Stimulated activated CD8-positive, alpha-beta memory T cell treated with anti-CD3 and anti-CD28 coated beads, Interleukin-12 subunit alpha, Interleukin-12 subunit beta, amount 100 ng/mL, for 1 hour (primary cell): ENCODE measurements around the gene COQ10A.

ENCODE experiments used
- DNase-seq: peaks from one replicate; pipeline ENCODE4 v3.0.0-alpha.2; 2020; ENCODE audit warnings: low read depth

COQ10A gene

DNA sequence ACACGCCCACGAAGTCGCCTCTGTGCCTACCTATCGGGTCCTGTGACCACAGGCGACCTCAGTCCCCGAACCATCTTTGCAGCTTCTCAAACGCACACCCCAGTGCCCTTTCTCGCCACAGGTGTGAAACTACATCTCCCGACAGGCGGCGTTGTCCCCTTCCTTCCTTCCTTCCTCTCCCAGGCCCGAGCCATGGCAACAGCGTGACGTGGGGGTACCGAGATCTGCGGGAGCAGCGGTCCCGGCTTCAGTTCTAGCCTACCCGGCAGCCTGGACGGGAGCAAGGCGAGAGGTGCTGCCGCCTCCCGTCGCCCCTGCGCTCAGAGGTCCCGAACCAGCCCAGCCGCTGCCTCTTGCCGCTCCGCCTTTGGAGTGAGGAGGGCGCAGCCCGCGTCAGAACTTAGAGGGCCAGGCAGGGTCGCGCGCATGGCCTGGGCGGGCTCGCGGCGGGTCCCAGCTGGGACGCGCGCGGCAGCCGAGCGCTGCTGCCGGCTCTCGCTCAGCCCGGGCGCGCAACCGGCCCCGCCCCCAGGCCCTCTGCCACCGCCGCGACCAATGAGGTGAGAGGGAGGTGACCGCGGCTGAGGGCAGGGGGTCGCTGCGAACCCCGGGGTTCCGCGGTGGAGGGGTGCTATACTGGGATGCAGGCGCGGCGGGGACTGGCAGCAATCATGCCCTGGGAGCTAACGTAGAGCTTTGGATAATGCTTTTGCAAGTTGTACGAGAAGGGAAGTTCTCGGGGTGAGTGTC is at the start of gene COQ10A:
Gene COQ10A, plus strand, starts transcription at position 250 of the 750 bp plus-strand sequence. Its CDS starts 177 bp downstream, at position 427.
- DNase-seq = peak; percentile 86

DNA sequence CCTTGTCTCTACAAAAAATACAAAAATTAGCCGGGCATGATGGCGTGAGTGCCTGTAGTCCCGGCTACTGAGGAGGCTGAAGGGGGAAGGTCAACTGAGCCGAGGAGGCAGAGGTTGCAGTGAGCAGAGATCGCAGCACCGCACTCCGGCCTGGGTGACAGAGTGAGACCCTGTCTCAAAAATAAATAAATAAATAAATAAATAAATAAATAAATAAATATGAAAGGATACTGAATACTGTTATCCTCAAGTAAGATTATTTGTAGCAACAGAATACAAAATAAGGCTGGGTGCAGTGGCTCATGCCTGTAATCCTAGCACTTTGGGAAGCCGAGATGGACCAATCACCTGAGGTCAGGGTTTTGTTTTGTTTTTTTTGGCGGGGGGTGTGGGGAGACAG is 46.9 kb upstream of the COQ10A start:
- no peak for DNase-seq

DNA sequence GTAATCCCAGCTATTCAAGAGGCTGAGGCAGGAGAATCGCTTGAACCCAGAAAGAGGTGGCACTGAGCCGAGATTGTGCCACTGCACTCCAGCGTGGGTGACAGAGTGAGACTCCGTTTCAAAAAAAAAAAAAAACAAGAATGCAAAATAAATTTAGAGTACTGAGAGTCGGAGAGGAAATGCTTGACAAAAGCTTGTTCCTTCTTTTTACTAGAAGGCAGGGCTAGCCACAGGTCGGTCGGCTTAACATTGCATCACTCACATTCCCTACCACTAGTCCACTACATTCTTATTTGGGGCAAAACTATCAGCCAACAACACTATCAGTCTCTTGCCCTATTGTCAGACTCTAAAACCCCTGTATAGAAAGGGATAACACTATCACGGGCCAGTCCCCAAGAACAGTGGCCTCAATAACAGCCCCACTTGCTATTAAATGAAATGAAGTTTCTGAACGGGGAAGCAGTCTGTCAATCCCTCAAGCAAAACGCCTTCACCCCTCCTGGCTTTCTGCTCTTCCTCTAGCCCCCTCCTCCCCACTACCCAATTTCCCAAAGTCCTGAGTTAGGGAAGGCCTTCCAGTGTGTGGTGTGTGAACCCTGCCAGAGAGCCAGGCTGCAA is 46.0 kb upstream of the COQ10A start:
- DNase-seq = no peak

DNA sequence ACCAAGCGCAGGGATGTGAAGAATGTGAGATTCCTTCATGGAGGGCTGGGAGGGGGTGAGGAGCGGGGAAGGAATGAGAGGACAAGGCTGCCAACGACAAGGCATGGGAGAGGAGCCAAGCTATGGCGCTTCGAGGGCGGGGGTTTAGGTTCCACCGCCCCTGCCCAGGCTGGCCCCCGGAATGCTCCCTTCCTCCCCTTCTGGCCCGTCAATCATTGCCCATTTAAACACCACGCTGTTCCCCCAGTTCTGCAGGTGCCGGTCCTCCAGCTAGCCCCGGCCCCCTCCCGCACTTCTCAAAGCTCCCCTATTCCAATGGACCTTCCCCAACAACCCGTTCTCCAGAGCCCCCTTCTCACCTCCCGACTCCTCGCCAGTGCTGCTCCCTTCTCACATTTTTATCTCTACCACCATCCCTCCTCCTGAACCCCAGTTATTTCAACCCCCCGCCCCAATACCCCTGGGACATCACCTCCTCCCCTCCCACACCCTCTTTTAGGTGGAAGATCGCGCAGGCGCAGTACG is 45.4 kb upstream of the COQ10A start:
- DNase-seq = no peak

DNA sequence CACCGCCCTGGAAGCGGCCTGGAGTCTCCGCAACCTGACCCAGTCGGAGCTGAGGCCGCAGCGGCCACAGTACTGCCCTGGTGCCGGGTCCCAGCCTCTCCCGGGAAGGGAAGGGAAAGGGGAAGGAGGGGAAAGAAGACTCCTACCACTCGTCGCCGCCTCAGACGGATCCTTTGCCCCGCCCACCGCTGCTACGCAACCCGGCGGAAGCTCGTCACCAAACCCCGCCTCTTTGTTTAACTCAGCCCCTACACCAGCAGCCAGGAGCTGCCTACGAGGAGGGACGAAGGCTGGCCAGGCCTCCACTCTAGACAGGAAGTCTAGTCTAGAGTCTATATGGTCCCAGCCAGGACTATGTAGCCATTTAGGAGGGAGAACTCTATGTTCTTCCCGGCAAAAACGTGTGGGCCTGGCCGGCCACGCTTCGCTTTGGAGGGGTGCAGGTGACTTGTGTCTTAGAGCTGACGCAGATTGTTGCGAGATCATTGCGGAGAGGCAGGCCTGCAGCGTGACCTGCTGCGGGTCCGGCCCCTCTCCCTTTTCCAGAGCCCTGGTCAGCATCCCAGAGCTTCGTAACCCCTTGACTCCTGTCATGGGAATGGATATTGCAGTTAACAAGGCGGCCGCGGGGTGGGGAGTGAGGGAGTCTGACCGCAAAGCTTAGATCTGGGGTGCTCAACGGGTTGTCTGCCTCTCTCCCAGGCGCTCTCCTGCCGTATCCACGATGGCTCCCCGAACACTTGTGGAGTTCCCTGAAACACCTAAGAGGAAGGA is 44.8 kb upstream of the COQ10A start, which contains the start of gene RNF41:
Gene RNF41, minus strand, starts transcription at position 166 of the 774 bp plus-strand sequence. CDS start 7,875 bp downstream, outside the sequence.
- DNase-seq = peak; percentile 89

DNA sequence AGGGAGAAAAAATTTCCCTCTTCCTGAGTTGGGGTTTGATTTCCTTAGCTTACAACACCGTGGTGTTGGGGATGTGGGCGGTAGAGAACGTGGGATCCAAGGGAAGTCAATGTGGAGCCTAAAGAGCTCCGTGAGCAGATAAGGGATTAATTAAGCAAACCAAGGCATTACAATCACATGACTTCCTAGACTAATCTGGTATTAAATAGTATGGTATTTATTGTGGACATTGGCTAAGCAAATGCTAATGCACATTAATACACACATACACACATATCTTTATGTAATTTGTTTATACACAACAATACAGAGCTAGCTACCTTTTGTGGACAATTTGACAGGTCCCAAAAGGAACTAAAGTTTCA is 44.2 kb upstream of the COQ10A start:
- DNase-seq = no peak

DNA sequence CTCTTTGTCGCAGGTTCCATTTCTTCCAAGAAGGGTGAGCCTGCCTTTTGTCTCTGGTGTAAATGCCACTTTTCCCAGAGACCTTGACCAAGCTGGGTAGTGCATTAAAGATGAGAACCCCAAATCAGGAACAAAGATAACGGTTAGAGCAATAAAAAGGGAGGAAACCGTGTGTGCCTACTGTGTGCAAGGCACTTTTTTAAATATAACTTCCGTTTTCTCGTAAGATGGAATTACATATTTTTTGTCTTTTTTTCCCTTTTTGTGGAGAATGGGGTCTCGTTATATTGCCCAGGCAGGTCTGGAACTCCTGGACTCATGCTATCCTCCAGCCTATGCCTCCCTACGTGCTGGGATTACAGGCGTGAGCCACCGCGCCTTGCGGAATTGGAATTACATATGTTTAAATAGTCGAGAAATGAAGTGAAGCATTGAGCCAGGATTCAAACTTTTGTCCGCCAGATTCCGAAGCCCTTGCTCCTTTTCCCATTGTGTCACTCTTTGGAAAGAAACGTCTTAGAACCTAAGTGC is 43.1 kb upstream of the COQ10A start:
- no peak for DNase-seq

DNA sequence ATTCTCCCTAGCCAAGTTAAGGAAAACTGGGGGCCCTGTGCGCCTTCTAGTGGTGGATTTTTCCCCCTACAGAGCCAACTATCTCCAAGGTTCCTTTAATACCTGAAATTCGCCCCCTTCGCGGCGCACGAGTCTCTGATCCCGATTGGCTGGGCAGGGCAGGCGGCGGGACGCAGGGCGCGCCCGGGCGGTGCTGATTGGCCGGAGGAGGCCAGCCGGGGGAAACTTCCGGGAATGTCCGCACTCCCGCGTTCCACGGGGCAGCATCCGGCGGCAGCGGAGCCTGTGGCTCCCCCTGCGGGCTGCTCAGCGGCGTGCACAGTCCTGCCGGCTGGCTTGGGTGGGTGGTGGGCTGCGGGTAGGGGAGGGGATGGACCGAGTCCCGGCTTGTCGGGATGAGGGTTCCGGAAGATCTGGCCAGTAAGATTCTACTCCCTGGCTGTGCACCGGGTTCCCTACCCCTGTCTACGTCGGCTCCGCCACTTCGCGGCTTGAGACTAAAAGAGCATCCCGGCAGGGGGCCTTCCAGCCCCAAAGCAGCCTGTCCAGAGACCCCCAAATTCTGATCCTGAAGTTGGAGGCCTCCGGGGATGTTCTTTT is 42.5 kb upstream of the COQ10A start, which contains the start of gene NABP2:
Gene NABP2, plus strand, starts transcription at position 241 of the 600 bp plus-strand sequence. CDS start 515 bp downstream, outside the sequence.
- peak; percentile 85 for DNase-seq

DNA sequence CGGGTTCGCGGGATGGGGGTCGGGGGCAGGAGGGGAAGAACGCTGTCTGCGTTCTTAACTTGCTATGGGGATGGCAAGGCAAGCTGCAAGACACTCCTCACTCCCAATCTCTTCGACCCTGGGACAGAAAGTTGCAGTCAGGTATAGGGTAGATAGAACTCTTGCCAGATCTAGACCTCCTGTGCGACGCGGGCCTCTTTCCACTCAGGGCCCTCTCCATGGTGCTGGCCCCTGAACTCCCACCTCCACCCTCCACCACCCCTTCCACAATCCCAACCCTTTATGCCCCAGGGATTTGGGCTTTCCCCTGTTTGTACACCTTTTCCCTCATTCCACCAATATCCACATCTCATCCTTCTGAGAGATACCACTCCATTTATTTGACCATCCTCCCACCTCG is 41.8 kb upstream of the COQ10A start:
- no peak for DNase-seq

DNA sequence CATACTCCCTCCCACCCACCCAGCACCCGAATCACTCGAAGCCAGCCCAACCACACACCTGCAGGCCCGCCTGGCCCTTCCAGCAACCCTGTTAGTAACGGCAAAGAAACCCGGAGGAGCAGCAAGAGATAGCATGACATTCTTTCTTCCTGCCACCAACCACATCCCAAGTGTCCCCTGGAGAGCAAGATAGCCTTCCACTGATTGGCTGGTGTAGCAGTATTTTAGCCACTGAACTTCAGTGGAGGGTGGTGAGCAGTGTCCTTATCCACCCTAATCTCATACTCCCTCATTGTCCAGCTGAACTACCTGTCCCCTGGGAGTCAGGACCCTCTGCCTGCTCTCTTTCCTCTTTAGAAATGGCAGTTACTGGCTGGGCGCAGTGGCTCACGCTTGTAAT is 37.7 kb upstream of the COQ10A start:
- DNase-seq = no peak

DNA sequence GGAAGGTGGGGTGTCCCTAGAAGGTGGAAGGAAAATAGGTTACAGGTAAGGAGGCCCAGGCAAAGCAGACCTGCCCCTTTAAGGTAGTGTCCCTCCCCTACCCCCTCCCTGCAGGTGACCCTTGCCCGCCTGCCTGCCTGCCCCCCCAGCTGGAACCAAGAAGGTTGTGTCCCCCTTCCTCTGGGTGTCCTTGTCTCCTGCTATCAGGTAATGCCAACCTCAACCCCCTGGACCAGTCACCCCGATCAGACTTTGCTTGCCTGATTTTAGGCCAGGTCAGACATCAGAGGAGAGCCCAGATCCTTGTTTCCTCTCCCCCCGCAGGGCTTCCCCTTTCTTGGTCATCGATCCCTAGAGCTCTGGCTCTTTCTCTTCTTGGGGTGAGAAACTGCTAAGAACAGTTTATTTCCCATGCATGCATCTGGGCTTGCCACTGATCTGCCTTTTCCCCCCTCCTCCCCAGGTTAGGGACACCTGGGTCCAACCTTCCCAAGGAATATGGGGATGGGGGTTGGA is 36.8 kb upstream of the COQ10A start, which contains the start of gene SLC39A5:
Gene SLC39A5, plus strand, starts transcription at position 136 of the 516 bp plus-strand sequence. CDS start 1,224 bp downstream, outside the sequence.
- no peak for DNase-seq

DNA sequence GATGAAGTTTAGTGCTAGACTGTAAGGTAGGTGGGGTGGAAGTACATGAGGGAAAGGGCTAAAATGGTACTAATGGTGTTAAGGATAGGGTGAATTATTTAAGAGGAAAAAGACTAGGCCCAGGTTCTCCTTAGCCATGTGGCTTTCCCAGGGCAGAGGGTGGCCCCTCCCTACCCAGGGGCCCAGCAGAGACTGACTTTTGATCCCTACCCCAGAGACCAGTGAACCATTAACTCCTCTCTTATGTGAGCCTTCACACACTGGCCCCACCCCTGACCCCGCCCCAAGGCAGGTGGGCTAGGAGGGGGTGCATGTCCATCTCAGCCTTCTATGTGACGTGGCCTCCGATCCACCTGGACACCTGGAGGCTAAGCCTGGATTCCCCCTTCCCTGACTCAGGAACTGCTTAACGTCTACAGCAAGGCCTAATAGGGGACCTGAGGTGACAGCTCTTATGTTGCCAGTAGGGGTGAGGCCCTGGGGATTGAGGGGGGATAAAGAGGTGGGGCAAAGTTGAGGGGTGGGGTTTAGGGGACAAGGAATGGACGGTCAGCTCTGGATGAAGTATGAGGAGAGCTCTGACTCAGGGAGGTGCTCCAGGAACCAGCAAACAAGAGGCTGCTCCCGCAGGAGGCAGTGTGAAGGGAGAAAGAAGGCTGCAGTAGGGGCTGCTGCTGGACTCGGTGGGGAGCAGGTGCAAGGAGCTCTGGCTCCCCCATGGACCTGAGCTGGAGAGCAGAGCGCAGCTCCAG is 36.1 kb upstream of the COQ10A start:
- DNase-seq = no peak

DNA sequence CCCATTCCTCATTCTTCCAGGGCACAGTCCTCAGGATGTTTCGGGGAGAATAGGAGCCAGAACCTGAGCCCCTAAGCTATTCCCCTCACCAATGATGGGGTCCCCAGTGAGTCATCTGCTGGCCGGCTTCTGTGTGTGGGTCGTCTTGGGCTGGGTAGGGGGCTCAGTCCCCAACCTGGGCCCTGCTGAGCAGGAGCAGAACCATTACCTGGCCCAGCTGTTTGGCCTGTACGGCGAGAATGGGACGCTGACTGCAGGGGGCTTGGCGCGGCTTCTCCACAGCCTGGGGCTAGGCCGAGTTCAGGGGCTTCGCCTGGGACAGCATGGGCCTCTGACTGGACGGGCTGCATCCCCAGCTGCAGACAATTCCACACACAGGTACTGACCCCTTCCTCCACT is 35.6 kb upstream of the COQ10A start:
- no peak for DNase-seq

DNA sequence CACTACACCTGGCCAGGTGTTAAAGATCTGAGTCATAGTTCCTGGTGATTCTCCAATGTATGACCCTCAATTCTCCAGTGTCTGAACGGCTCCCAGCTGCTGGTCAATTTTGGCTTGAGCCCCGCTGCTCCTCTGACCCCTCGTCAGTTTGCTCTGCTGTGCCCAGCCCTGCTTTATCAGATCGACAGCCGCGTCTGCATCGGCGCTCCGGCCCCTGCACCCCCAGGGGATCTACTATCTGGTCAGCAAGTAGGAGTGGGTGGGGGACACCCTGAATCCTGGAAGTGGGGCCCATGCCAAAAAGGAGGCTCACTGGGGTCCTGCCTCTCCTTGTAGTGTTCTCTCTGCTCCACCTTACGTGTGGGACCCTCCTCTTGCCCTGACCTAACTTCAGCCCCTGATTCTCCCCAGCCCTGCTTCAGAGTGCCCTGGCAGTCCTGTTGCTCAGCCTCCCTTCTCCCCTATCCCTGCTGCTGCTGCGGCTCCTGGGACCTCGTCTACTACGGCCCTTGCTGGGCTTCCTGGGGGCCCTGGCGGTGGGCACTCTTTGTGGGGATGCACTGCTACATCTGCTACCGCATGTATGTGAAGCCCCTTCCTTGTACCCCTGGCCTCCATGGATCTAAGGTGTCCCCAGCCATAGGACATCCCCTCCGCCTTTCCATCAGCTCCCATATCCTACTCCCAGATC is 31.9 kb upstream of the COQ10A start:
- no peak for DNase-seq

DNA sequence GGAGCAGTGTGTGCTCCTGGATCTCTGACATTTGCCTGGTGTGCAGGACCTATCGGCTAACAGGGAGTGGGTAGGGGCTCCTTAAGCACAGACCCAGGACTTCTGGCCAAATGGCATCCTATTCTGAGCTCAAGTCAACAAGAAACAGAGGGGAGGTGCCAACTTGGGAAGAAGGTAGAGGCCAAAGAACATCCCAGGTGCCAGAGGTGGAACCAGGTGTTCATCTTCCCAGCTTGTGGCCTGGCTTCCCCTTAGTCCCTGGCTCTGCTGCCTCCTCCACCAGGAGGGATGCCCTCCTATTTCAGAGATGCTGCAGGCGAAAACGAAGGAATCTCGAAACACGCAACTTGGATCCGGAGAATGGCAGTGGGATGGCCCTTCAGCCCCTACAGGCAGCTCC is 30.7 kb upstream of the COQ10A start:
- no peak for DNase-seq

DNA sequence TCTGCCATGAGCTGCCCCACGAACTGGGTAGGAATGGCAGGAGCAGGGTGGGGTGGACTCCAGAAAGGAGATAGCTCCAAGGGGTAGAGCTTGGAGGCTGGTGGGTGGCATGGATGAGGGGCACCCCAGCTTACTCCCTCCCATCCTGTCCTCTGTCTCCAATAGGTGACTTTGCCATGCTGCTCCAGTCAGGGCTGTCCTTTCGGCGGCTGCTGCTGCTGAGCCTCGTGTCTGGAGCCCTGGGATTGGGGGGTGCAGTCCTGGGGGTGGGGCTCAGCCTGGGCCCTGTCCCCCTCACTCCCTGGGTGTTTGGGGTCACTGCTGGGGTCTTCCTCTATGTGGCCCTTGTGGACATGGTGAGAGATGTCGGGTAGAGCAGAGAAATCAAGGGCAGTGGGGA is 29.8 kb upstream of the COQ10A start:
- no peak for DNase-seq

DNA sequence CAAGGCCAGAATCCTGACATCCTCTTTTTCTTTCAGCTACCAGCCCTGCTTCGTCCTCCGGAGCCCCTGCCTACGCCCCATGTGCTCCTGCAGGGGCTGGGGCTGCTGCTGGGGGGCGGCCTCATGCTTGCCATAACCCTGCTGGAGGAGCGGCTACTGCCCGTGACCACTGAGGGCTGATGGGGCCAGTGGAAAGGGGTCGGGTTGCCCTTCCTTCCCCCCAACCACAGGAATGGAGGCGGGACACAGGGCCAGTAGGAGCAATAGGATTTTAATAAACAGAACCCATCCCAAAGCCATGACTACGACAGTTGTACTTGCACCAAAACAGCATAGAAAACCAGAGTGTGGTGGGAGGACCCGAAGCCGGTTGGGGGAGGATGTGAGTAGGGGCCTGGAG is 29.2 kb upstream of the COQ10A start:
- DNase-seq = no peak

DNA sequence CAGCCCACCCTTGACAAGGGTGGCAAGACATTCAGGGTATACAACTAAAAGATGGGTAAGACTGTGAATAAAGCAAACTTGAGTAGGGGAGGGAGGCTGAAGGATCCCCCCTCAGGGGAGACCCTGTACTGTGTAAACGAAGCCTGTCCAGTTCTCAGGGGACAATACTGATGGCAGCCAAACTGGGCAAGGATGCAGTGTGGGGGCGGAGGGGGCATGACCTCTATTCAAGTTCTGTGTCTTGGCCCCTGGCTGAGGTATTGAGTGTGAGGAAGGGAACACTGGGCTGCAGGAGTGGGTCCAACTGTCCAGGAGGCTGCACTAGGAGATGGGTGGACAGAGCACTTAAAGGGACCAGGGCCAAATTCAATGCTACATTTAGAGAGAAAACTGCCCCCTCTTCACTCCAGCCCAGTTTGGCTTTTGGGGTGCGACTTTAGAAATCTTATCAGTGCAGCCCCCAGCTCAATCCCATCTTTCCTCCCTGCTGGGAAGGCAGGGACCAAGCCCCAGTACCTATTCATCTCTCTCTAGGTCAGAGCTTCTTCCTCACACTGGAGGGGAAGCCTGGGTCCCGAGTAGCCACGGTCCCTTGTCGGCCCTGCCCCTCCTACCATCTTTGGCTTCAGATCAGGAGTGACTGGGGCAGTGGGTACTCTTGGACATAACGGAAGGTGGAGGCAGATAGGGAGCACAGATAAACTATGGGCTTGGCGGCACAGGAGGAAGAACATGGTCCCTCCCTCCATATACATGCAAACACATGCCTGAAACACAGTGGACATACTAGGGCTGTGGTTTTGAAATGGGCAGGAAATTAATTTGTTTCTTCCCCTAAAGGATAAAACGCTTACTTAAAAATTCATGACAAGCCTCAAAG is 25.1 kb upstream of the COQ10A start:
- DNase-seq = no peak

DNA sequence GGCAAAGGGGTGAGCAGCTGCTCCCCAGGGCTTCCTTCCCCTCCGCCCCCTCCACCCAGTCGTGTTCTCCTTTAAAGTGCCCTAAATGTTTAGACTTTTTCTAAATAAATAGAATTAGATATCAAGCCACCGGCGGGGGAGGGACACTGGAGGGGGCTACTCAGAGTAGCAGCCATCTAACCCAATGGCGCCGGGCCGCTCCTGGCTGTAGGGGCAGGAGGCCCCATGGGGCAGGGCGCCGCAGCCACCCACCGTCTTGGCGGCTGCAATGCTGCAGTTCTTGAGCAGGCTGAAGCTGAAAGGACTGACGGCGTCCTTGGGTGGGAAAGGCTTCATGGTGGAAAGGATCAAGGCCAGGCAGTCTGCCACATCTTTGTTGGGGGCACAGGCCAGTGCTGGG is 23.8 kb upstream of the COQ10A start:
- DNase-seq = no peak
